CD14-positive monocyte (primary cell): ENCODE data around the gene SMURF2. TPM values are rescaled to one million over a fixed set of nuclear protein-coding genes. Genes with fewer than 3 reads are reported as not detected.

Experiments
- DNase-seq, 3 donors: peaks; one replicate each; pipeline ENCODE4 v3.0.0-alpha.2; 2011 to 2022
- H2AFZ ChIP-seq: 2 replicates; pipeline ENCODE4 v1.6.0; 2012; ENCODE audit warnings: mild to moderate bottlenecking, low read depth, low read length, inconsistent platforms; ENCODE audit not compliant: insufficient read depth, poor library complexity, severe bottlenecking
- H3K27ac ChIP-seq, 2 donors: 1 replicate in 1 of 2; 2 replicates in 1 of 2; pipeline ENCODE4 v1.5.1; 2012 to 2013; ENCODE audit warnings: low read length in 2 of 2, control low read depth in 1 of 2, inconsistent platforms in 1 of 2, low read depth in 1 of 2, mild to moderate bottlenecking in 1 of 2
- H3K27me3 ChIP-seq, 2 donors: one replicate each; pipeline versions ENCODE4 v1.6.0 to v1.6.1; 2011 to 2013; ENCODE audit warnings: low read length in 2 of 2; ENCODE audit not compliant: control insufficient read depth in 2 of 2, insufficient read depth in 2 of 2
- H3K36me3 ChIP-seq, 2 donors: replicated peaks in 1 of 2; 1 replicate in 1 of 2; 2 replicates in 1 of 2; pipeline versions ENCODE4 v1.5.1 to v1.6.1; 2012 to 2013; ENCODE audit warnings: low read length in 2 of 2, control low read depth in 1 of 2, inconsistent platforms in 1 of 2, mild to moderate bottlenecking in 1 of 2; ENCODE audit not compliant: insufficient read depth in 2 of 2, control insufficient read depth in 1 of 2
- H3K4me1 ChIP-seq, 2 donors: 1 replicate in 1 of 2; 2 replicates in 1 of 2; pipeline versions ENCODE4 v1.5.1 to v1.6.1; 2012 to 2013; ENCODE audit warnings: low read length in 2 of 2, control low read depth in 1 of 2, inconsistent platforms in 1 of 2, mild to moderate bottlenecking in 1 of 2, moderate library complexity in 1 of 2; ENCODE audit not compliant: insufficient read depth in 2 of 2, control insufficient read depth in 1 of 2
- H3K4me2 ChIP-seq: replicated peaks from 2 replicates; pipeline ENCODE3; 2012; ENCODE audit warnings: low read length, moderate library complexity, mild to moderate bottlenecking; ENCODE audit not compliant: poor library complexity, severe bottlenecking; ENCODE audit errors: extremely low read depth
- H3K4me3 ChIP-seq, 3 experiments: fragments of 200-600 bp in 1 of 3; sonication (generic) in 1 of 3; replicated peaks in 1 of 3; 1 replicate in 2 of 3; 2 replicates in 1 of 3; pipeline ENCODE4 v1.5.1; 2011 to 2013; ENCODE audit warnings: low read length in 3 of 3, mild to moderate bottlenecking in 3 of 3, control low read depth in 2 of 3, low read depth in 2 of 3, inconsistent platforms in 1 of 3, moderate library complexity in 1 of 3
- H3K79me2 ChIP-seq: 2 replicates; pipeline ENCODE4 v1.6.0; 2012; ENCODE audit warnings: mild to moderate bottlenecking, control low read depth, inconsistent platforms, low read length, moderate library complexity; ENCODE audit not compliant: insufficient read depth
- H3K9ac ChIP-seq: 2 replicates; pipeline ENCODE4 v1.6.0; 2017; ENCODE audit warnings: low read length, mild to moderate bottlenecking; ENCODE audit not compliant: insufficient read depth, poor library complexity, severe bottlenecking
- H3K9me3 ChIP-seq, 2 donors: replicated peaks in 1 of 2; 1 replicate in 1 of 2; 2 replicates in 1 of 2; pipeline versions ENCODE4 v1.5.1 to v1.6.1; 2012 to 2013; ENCODE audit warnings: low read length in 2 of 2, control low read depth in 1 of 2; ENCODE audit not compliant: control insufficient read depth in 1 of 2, insufficient read depth in 1 of 2
- H4K20me1 ChIP-seq: 2 replicates; pipeline ENCODE4 v1.6.0; 2012; ENCODE audit warnings: mild to moderate bottlenecking, low read length, control low read depth, moderate library complexity; ENCODE audit not compliant: insufficient read depth
- H3K27ac Mint-ChIP-seq, 7 donors: one replicate each; pipeline ENCODE4 v1.8.0; 2020; ENCODE audit warnings: mild to moderate bottlenecking in 7 of 7, mixed read lengths in 7 of 7, moderate library complexity in 6 of 7, inconsistent platforms in 2 of 7
- H3K27me3 Mint-ChIP-seq, 3 donors: one replicate each; pipeline ENCODE4 v1.8.0; 2021 to 2022; ENCODE audit warnings: low read depth in 3 of 3, mild to moderate bottlenecking in 3 of 3, mixed read lengths in 3 of 3, moderate library complexity in 3 of 3, inconsistent platforms in 1 of 3
- H3K36me3 Mint-ChIP-seq, 2 donors: one replicate each; pipeline ENCODE4 v1.8.0; 2020; ENCODE audit warnings: mixed read lengths in 2 of 2, inconsistent platforms in 1 of 2, mild to moderate bottlenecking in 1 of 2
- H3K4me1 Mint-ChIP-seq: one replicate; pipeline ENCODE4 v1.8.0; 2020; ENCODE audit warnings: mild to moderate bottlenecking, mixed read lengths
- H3K4me3 Mint-ChIP-seq, 2 donors: one replicate each; pipeline ENCODE4 v1.8.0; 2020; ENCODE audit warnings: mild to moderate bottlenecking in 2 of 2, mixed read lengths in 2 of 2, moderate library complexity in 1 of 2
- H3K9me3 Mint-ChIP-seq, 7 donors: one replicate each; pipeline ENCODE4 v1.8.0; 2020 to 2022; ENCODE audit warnings: mixed read lengths in 7 of 7, mild to moderate bottlenecking in 6 of 7, moderate library complexity in 6 of 7, inconsistent platforms in 2 of 7
- WGBS: methylation state at CpG from one replicate; pipeline ENCODE4 v1.1.5; 2013; ENCODE audit warnings: missing lambda C conversion rate; ENCODE audit not compliant: insufficient coverage; 5-methylcytosine and 5-hydroxymethylcytosine counted together
- intact Hi-C, 2 donors: fragments of 100-400 bp; cut with micrococcal nuclease; formaldehyde crosslinking; loops; one replicate each; pipeline versions ENCODE4 v1.15.0 to v1.15.1; 2023
- polyA plus RNA-seq, 3 donors: library from polyadenylated mRNA; depleted of rRNA in 1 of 3; unstranded in 2 of 3; stranded (reverse) in 1 of 3; fragments of 300-500 nt in 2 of 3; fragments of >200 nt in 1 of 3; fragmentation: Illumina TruSeq in 2 of 3; gene quantifications; 1 replicate in 2 of 3; 2 replicates in 1 of 3; pipeline ENCODE4 v1.2.3, GENCODE V29; 2012 to 2021
- TF ChIP-seq, protein P1 (sequence below): fragments of 200-600 bp; IDR thresholded peaks from one replicate; pipeline ENCODE4 v1.8.0; 2022; ENCODE audit warnings: antibody characterized with exemption, mild to moderate bottlenecking

Gene SMURF2
- polyA plus RNA-seq, 3 donors: 2.2 to 12.9 (median 4.5) TPM

GRCh38 chr17:64686705-64687104 lies 24.6 kb upstream of the SMURF2 start:
- Histone ChIP-seq H4K20me1 (no peaks in the 10 kb centered on the region), H3K9ac (no peak overlapping the region), H3K4me2 (no peak overlapping the region), H3K36me3 (no peaks in the 10 kb centered on the region), H3K27ac (no peak overlapping the region), H3K9me3 (no peaks in the 10 kb centered on the region), H3K79me2 (no peaks in the 10 kb centered on the region), H2AFZ (no peak overlapping the region), H3K27me3 (no peaks in the 10 kb centered on the region), H3K4me3 (no peak overlapping the region), H3K4me1 (no peaks in the 10 kb centered on the region)
- intact Hi-C loops: no loop called here
- Mint-ChIP-seq H3K27me3 (peaks cover 0 to 6% (median 5%) of the 10 kb centered on the region in 3 donors), H3K27ac (no peak overlapping the region), H3K36me3 (no peaks in the 10 kb centered on the region), H3K4me1 (peaks cover 9% of the 10 kb centered on the region), H3K9me3 (peaks cover 0 to 2% (median 0%) of the 10 kb centered on the region in 7 donors), H3K4me3 (no peak overlapping the region)
- TF ChIP-seq, protein P1, sequence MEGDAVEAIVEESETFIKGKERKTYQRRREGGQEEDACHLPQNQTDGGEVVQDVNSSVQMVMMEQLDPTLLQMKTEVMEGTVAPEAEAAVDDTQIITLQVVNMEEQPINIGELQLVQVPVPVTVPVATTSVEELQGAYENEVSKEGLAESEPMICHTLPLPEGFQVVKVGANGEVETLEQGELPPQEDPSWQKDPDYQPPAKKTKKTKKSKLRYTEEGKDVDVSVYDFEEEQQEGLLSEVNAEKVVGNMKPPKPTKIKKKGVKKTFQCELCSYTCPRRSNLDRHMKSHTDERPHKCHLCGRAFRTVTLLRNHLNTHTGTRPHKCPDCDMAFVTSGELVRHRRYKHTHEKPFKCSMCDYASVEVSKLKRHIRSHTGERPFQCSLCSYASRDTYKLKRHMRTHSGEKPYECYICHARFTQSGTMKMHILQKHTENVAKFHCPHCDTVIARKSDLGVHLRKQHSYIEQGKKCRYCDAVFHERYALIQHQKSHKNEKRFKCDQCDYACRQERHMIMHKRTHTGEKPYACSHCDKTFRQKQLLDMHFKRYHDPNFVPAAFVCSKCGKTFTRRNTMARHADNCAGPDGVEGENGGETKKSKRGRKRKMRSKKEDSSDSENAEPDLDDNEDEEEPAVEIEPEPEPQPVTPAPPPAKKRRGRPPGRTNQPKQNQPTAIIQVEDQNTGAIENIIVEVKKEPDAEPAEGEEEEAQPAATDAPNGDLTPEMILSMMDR: no peak
- no peak for DNase-seq
- no CpG with 5 or more reads among the region's 2 CpGs for WGBS

DNA sequence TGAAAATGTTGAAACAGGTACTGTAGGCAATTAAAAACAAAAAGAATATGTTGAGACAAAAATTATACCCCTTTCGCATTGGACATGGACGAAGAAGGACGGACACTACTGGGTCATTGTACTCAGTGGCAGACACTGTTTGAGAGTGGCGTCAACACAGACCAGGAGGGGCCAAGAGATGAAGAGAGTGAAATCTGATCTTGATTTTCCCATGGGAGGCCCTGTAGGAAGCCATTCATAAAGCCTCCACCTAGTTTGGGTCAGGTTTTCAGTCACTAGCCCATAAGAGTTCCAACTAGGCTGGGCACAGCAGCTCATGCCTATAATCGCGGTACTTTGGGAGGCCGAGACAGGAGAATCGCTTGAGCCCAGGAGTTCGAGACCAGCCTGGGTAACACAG lies 23.6 kb upstream of the SMURF2 start:
- H4K20me1 ChIP-seq: no peaks in the 10 kb centered on the region
- peaks cover 0 to 2% (median 0%) of the 10 kb centered on the region in 7 donors for H3K9me3 Mint-ChIP-seq
- H3K4me3 Mint-ChIP-seq: no peak overlapping the region
- intact Hi-C loops: no loop called here
- no peak for DNase-seq
- peaks cover 9% of the 10 kb centered on the region for H3K4me1 Mint-ChIP-seq
- no peaks in the 10 kb centered on the region for H3K27me3 ChIP-seq
- no peaks in the 10 kb centered on the region for H3K36me3 Mint-ChIP-seq
- peaks cover 0 to 6% (median 3%) of the 10 kb centered on the region in 3 donors for H3K27me3 Mint-ChIP-seq
- H3K27ac ChIP-seq: no peak overlapping the region
- no peaks in the 10 kb centered on the region for H3K4me1 ChIP-seq
- H3K79me2 ChIP-seq: no peaks in the 10 kb centered on the region
- WGBS: 95% methylated on average over 8 of the region's 9 CpGs
- no peak overlapping the region for H3K9ac ChIP-seq
- TF ChIP-seq, protein P1: no peak
- H3K27ac Mint-ChIP-seq: no peak overlapping the region
- no peak overlapping the region for H3K4me3 ChIP-seq
- H2AFZ ChIP-seq: no peak overlapping the region
- no peaks in the 10 kb centered on the region for H3K36me3 ChIP-seq
- H3K9me3 ChIP-seq: no peaks in the 10 kb centered on the region
- no peak overlapping the region for H3K4me2 ChIP-seq
